NCI-H1417 (cell line): ENCODE results near the gene SEPTIN10.
"Not testable (repeated sequence)": the region's sequence is repeated elsewhere in the genome, so short reads cannot be mapped to it uniquely, and the experiment has no call there.

Experiments used
- DNase-seq, 3 experiments: peaks; one replicate each; lab custom pipeline; 2025; lab: John Stamatoyannopoulos, UW

Gene SEPTIN10

DNA sequence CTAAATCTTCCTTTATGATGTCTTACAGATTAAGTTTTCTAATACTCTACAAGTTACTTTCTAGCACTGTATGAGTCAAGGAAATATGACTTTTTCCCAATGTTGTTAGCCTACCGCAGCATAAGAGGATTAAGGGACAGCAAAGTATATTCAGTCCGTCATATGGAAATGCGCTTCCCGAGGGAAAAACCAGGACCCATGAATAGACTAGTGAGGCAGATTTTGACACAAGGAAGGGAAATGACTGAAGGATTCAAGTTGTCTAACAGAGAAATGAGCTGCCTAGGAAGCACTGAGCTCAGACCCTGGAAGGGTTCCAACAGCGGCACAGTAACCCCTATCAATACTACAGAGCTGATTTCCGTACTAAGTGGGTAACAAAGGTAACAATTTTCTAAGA, 12.0 kb downstream of the SEPTIN10 start:
- DNase-seq, result no peak

DNA sequence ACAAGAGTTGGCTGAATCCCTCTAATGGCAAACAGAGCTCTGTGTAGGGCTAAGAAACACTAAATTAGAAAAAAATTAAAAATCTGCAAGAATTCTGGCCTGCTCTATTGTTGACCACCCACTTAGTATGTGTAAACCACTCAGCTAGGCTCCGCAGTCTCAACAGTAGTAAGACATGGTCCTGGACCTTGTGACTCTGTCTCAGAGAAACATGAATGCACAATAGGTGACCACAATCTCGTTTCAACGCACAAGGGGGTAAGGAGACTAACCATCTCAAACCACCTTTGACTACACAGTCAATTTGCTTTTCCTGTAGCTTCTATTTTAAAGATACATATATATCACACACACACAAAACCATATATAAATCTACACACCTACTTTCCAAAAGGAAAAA, 16.5 kb downstream of the SEPTIN10 start:
- no peak for DNase-seq

DNA sequence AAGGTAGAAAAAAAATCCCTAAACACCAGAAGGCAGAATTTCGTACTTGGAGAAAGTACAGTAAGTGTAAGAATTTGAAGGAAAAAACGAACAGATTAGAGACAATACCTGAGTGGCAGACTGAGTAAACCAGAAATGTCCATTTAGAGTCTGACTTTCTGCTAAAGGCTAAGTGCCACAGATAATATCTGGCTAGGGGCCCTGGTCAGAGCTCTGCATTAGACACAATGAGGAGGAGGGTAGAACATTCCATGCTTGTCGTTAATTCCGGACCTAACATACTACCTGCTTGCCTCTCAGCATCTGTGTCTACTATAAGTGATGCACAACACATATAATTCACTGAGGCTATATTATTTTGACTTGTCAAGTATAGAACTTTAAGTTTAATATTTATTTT, 18.1 kb downstream of the SEPTIN10 start:
- DNase-seq, result no peak

DNA sequence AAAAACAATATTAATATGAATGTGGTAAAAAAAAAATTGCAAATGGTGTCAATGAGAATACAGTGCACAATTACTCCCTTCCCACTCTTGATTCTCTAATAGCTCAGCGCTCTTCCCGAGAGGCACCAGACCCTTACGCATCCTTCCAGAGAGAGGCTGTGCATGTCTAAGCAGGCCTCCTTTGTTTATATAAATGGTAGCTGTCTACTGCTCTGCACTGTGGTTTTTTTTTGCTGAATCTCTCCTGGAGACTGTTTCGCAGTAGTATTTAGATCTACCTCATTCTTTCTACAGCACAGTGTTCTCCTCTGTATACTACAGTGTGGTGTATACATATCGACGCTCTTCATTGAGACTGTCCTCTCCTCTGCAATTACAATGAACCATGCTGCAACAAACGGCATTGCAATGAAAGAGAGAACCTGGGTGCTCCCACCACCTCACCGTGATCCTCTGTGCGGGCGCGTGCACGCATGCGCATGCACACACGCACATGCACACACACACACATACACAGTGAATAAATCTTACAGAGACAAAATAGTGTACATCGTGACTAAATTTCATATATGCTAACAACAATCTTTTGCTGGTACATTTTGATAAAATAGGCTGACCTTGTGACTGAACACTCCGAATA, 19.4 kb downstream of the SEPTIN10 start:
- peak in 2 of 3 experiments; percentile 2 to 34 for DNase-seq

DNA sequence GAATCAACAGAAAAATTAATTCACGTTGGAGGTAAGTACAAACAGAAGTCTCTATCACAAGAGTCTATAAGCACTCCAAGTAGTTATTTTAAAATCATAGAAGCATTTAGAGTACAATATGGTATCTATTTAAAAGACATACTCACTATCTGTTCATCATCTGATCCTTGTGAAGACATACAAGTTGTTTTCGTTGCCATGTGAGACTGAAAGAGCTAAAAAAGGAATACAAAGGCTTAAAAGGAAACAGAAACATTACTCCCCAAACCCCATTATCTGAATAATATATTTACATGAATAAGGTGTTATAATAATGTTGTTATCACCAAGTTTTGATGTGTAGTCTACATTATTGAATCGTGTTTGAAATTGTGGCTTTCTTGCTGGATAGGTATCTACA, 20.9 kb downstream of the SEPTIN10 start:
- no peak for DNase-seq

DNA sequence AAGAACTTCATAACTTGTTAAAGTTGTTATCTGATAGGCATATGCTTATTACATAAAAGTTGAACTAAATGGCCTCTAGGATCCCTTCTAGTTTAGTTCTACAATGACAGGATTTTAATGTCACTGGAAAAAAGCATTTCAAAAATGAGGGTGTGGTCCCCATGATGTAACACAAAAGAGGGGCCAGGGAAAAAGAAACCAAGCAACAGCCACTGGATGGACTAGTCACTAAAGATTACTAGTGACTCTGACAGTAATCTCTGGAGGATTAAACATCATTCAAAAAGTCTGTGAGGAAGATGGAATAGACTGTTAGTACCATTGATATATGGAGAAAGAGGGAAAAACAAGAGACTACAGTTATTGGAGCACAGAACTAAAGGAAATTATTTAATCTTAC, 22.6 kb downstream of the SEPTIN10 start:
- DNase-seq, result no peak

DNA sequence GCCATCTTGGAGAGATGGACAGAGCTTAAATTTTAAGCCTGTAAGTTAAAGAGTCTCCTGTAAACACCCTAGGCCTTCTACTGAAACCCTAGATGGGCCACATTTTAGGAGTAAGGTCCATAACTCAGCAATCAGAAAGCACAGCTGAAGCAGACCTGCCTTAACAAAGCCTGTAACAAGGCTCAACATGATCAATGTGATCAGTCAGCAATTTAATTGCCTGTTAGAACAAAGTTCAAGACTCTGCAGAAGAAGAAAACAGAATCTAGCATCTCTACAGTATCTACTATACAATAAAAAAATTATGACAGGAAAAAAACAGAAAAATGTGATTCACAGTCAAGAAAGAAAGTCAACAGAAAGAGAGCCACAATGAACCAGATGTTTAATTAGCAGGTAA, 27.1 kb downstream of the SEPTIN10 start:
- no peak for DNase-seq

DNA sequence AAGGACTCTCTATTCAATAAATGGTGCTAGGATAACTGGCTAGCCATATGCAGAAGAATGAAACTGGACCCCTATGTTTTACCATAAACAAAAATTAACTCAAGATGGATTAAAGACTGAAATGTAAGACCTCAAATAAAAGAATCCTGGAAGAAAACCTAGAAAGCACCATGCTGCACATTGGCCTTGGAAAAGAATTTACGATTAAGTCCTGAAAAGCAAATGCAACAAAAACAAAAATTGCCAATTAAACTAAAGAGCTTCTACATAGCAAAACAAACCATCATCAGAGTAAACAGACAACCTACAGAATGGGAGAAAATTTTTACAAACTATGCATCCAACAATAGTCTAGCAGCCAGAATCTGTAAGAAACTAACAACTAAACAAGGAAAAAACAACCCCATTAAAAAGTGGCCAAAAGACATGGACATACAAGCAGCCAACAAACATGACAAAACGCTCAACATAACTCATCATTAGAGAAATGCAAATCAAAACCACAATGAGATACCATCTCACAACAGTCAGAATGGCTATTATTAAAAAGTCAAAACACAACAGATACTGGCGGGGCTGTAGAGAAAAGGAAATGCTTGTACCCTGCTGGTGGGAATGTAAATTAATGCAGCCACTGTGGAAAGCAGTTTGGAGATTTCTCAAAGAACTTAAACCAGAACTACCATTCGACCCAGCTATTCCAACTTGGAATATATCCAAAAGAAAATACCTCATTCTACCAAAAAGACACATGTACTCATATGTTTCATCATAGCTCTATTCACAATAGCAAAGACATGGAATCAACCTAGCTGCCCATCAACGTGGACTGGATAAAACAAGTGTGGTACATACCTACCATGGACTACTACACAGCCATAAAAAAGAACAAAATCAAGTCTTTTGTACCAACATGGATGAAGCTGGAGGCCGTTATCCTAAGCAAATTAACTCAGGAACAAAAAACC, 30.6 kb downstream of the SEPTIN10 start:
- DNase-seq, result no peak

DNA sequence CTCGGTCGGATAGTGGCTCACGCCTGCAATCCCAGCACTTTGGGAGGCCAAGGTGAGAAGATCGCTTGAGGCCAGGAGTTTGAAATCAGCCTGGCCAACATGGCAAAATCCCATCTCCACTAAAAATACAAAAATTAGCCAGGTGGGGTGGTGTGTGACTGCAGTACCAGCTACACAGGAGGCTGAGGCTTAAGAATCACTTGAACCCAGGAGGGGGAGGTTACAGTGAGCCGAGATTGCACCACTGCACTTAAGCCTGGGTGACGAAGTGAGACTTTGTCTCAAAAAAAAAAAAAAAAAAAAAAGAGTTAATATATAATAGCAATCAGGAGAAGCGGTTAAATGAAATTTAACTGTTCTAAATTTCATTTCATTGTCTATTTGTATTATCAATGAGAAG, 36.1 kb downstream of the SEPTIN10 start:
- DNase-seq, result not testable (repeated sequence)

DNA sequence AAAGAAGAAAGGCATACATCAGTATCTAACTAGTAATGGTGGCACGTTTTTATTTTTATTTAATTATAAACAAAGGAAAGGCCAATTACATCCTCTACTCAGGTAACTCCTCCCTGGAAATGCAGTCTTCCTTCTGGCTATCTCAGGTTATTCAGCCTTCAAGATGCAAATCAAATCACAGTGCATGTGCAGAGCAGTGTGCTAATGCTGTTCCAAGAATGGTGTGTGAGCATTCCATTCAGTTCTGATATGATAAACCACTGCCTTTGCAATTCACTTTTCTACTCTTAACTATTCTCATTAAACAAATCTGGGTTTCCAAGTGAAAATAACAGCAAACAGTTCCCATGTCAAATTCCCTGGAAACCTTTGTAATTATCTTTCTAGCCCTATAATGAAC, 38.4 kb downstream of the SEPTIN10 start:
- DNase-seq, result no peak

DNA sequence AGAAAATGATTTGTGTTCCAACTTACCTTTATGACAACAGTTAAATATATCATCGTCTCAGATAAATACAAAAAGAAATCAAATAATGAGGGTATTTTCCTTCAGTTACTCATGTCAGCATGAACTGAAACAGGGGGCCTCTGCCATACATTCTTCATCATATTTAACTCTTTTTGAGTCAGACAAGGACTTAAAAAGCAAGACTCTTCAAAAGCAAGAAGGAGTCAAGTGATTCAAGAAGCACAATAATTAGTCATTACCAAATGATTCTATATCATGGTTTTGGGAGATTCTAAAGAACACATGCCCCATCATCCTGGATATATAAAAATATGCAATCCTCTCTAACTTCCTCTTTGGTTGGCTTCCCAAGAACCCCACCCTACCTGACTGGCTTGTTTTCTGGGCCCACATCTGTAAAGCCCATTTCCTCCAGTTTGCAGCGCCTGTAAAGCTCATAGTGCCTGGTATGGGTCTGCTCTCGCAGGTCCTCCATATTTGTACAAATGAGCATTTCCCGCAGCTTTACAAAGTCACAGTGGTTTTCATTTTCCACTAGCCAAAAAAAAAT, 49.7 kb downstream of the SEPTIN10 start:
- DNase-seq, result no peak

DNA sequence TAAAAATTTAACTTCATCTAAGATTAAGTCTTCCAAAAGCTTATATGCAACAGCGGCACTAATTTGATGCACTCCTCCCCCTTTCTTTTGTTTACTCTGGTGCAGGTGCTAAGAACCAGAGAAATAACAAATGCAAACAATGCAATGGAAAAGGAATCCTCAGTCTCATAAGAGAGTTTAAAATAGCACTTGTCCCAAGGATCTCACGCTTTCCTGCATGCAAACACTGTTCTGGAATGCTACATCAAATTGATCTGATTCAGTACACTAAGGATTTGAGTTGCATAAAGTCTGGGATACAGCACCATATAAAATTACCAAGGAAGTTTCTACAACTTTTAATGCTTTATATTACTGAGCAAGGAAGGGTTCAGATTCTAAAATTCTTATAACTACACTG, 50.5 kb downstream of the SEPTIN10 start:
- no peak for DNase-seq

DNA sequence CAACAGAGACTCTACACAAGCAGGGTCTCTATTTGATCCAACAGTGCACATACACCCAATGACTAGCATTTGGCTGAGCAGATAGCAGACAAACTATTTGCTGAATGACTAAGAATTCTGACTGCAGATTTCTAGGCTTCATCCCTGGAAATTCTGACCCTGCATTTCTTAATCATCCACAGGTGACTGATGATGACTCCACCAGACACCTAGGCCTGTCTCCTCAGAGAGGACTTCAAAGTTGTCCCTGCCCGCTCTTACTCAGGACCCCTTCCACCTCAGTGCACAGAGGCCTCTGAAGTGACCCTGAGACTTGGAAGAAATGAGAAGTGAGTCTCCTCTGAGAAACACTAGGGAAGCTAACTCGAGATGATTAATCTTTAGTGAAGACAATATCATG, 51.3 kb downstream of the SEPTIN10 start:
- no peak for DNase-seq

DNA sequence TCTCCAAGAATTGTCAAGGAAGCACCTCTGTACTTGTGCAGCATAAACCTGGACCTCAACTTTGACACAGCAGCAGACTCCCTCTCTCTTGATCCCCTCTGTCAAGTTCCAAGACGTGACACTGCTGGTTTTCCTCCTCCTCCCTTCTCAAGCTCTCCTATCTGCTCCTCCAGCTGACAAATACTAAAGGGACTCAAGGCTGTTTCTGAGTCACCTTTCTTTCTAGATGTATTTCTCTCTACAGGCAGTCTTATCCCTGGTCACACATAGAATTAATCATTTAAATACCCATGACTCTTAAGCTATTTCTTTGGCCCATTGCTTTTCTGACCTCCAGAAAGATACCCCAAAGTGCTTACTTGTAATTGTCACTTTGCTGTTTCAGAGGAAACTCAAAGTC, 53.5 kb downstream of the SEPTIN10 start:
- DNase-seq, result no peak

DNA sequence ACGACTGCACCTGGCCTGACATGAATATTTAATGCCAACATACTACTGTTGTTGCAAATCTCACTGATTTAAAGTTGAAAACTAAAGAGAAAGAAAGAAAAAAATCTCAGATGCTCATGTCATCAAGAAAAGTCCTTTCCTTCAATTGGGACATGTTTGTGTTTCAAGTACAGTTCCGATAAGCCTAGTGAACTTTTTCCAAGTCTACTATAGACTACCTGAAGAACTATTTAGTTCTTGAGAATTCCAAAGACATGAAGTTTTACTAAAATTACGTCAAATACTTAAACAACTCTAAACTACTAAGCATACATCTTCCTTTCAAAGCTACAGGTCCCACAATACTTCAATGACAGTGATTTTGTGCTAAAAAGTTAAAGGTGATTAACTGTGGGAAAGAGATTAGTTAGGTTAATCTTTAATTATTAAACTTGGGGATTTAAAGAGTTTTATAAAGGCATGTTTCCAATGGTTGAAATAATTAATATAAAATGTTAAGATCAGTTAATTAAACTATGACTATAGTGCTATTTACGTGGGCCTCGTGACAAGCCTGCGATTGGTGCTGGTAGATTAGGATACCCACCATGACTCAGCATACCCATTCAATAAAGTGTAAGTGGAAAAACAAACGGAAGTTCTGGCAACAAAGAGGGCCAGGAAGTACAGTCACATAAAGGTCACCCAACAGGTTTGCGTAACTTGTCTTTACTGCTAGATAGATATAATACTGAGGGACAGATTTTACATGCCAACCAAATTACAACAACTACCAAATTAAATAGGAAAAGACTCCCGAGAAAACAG, 55.5 kb downstream of the SEPTIN10 start:
- no peak for DNase-seq

DNA sequence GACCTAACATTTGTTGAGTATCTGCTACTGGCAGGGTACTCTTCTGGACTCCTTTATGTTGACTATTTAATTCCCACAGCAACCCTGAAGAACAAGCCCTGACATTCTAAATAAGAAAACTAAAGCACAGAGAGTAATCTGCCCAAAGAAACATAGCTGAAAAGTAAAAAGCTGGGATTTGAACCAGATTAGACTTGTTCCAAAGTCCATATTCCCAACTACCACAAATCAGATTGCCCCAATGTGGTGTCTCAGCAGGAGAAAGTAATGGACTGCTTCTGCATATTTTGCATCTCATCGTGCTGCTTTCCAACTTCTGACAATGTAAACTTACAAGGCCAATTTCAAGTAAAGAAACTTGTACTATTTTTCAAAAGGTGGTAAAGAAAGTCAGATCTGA, 56.5 kb downstream of the SEPTIN10 start:
- DNase-seq, result no peak

DNA sequence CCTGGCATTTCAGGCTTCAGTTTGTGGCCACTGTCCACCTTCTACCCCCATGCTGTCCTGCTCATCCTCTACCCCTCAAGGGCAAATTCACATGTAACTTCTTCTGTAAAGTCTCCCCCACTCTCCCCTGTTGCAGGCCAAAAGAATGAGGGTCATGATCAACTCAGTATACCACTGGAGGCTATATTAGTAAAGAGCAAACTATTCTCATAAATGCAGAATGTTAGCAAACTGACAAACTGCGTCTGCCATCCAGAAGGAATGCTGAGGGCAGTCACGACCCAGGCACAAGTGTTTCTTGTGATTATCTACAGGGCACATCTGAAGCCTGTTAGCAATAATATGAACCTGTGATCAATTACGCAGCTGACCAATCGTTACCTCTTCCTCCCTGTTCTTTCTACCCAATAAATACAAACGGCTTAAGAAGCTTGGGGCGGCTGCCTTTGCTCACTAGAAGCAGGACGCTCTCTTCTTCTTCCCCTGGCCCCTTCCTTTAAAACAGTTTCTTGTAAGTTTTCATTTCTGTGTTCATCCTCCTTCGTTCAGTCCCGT, 58.3 kb downstream of the SEPTIN10 start:
- no peak for DNase-seq

DNA sequence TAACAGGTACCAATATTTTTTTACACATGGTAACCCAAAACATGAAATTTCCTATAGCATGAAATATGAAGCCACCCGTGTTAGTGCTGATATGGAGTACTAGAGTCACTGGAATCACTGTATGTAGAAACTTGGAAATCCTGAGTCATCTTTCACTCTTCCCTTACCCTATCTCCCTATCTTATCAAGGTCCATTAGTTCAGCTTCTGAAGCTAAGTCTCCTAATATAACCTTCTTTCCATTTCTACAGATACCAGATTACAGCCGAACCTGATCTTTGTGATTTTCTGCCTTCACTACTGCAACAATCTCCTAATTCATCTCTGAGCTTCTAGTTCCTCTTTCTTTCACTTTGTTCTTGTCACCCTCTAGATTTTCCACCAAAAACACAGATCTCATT, 59.0 kb downstream of the SEPTIN10 start:
- DNase-seq, result no peak

DNA sequence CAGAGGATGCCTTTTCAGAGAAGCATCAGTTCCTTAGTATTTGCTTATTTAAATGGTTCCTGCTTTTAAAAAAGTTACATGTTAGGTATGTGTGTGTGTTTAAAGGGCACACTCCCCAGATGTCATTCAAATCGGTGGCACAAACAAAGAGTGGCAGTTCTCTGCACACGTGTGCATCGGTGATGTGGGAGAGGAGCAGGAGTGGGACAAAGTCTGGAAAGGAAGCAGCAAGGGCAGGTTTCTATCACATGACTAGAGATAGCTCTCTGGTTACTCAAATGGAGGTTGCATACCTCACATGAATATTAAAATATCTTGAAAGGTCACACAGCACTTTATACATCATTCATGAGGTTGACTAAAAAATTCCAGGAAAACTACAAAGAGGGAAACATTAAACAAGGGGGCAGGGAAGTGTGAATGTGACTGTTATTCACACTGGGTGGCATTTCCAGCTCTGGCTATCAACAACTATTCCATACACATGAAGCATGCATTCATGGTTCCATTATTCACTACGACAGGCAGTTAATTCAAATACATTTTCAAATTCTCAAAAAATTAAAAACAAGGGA, 64.7 kb downstream of the SEPTIN10 start:
- no peak for DNase-seq

DNA sequence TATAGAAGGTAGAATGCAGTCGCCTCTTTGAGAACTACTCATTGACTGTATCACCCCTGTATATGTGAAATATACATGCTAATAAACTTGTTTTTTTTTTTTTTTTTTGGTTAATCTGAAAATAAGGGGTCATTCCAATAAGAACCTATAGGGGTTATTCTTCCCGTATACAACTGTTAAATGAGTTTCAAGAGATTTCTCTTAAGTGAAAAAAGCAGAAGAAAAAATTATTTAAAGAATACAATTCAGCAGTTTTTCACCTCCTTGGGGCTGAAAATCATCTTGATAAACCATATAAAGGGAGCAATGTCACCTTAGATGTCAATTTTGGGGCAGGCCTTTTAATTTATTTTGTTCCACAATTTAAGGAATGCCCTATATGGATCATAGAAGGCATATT, 66.5 kb downstream of the SEPTIN10 start:
- DNase-seq, result no peak
